ENCODE data around the gene TCEA3.

DNA sequence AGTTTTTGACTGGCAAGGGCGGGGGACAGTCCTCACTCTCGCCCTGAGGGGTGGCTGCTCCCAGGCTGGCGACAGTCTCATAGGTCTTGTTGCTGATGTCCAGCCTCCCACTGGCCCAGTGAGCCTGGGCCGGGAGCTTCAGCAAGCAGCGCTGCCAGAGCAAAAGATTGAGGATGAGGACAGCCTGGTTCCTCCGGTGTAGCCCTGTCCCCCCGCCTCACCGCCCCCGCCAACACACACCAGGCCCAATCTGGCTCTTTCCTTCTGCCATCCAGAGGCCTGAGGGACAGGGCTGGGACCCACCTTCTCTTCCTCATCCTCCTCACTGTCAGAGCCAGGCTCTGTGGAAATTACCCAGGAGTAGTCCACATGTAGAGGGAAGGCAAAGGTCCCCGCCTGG lies 8.6 kb upstream of the TCEA3 start:
- TF ChIP-seq, protein P1, sequence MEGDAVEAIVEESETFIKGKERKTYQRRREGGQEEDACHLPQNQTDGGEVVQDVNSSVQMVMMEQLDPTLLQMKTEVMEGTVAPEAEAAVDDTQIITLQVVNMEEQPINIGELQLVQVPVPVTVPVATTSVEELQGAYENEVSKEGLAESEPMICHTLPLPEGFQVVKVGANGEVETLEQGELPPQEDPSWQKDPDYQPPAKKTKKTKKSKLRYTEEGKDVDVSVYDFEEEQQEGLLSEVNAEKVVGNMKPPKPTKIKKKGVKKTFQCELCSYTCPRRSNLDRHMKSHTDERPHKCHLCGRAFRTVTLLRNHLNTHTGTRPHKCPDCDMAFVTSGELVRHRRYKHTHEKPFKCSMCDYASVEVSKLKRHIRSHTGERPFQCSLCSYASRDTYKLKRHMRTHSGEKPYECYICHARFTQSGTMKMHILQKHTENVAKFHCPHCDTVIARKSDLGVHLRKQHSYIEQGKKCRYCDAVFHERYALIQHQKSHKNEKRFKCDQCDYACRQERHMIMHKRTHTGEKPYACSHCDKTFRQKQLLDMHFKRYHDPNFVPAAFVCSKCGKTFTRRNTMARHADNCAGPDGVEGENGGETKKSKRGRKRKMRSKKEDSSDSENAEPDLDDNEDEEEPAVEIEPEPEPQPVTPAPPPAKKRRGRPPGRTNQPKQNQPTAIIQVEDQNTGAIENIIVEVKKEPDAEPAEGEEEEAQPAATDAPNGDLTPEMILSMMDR (IDR thresholded peaks at IDR 0.05): no peak
- TF ChIP-seq POLR2A (IDR thresholded peaks at IDR 0.05): no peak
- TF ChIP-seq POLR2AphosphoS5 (IDR thresholded peaks at IDR 0.05): no peak

Data from prostate gland (tissue), 2 donors.